ENCODE data around the gene USP24.
"Not testable (repeated sequence)": the region's sequence is repeated elsewhere in the genome, so short reads cannot be mapped to it uniquely, and the experiment has no call there.

USP24 gene

GRCh38 chr1:55230659-55231058, 15.5 kb upstream of the USP24 start:
- in situ Hi-C loops (cut with HindIII; ENCODE audit: low pct_ligation_motif_present, low sequenced_read_pairs) = no loop called here
- H3K27me3 ChIP-seq (replicated peaks) = no peaks in the 10 kb centered on the region
- no peak for TF ChIP-seq CTCF (IDR thresholded peaks at IDR 0.05; ENCODE audit: low read depth, low read length, missing control alignments)
- no peak overlapping the region for H3K27ac ChIP-seq
- no peak overlapping the region for H3K4me3 ChIP-seq (ENCODE audit: low read depth, low read length)
- no peak for DNase-seq
- H3K36me3 ChIP-seq (replicated peaks) = no peaks in the 10 kb centered on the region

- H3K36me3 ChIP-seq (replicated peaks); DNase-seq; in situ Hi-C loops (cut with HindIII; ENCODE audit: low pct_ligation_motif_present, low sequenced_read_pairs); H3K4me3 ChIP-seq (ENCODE audit: low read depth, low read length); H3K27ac ChIP-seq; H3K27me3 ChIP-seq (replicated peaks): not testable (repeated sequence)
These were observed 14.6 kb upstream of the USP24 start for GRCh38 chr1:55229726-55230125.

- no peaks in the 10 kb centered on the region for H3K27me3 ChIP-seq (replicated peaks)
- no peak overlapping the region for H3K4me3 ChIP-seq (ENCODE audit: low read depth, low read length)
- in situ Hi-C loops (cut with HindIII; ENCODE audit: low pct_ligation_motif_present, low sequenced_read_pairs) = no loop called here
- no peak for TF ChIP-seq CTCF (IDR thresholded peaks at IDR 0.05; ENCODE audit: low read depth, low read length, missing control alignments)
- no peaks in the 10 kb centered on the region for H3K36me3 ChIP-seq (replicated peaks)
- no peak for DNase-seq
- no peak overlapping the region for H3K27ac ChIP-seq
These were observed 10.1 kb upstream of the USP24 start for GRCh38 chr1:55225228-55225627.

GRCh38 chr1:55224729-55225128, 9.6 kb upstream of the USP24 start:
- in situ Hi-C loops (cut with HindIII; ENCODE audit: low pct_ligation_motif_present, low sequenced_read_pairs) = no loop called here
- no peaks in the 10 kb centered on the region for H3K36me3 ChIP-seq (replicated peaks)

GRCh38 chr1:55222152-55222551, 7.0 kb upstream of the USP24 start:
- TF ChIP-seq CTCF (IDR thresholded peaks at IDR 0.05; ENCODE audit: low read depth, low read length, missing control alignments) = no peak
- H3K27ac ChIP-seq = no peak overlapping the region
- no peaks in the 10 kb centered on the region for H3K27me3 ChIP-seq (replicated peaks)
- H3K36me3 ChIP-seq (replicated peaks) = no peaks in the 10 kb centered on the region
- no peak overlapping the region for H3K4me3 ChIP-seq (ENCODE audit: low read depth, low read length)
- in situ Hi-C loops (cut with HindIII; ENCODE audit: low pct_ligation_motif_present, low sequenced_read_pairs) = no loop called here
- DNase-seq = no peak

More at GRCh38 chr1:55224729-55225128, 9.6 kb upstream of the USP24 start:
- TF ChIP-seq CTCF (IDR thresholded peaks at IDR 0.05; ENCODE audit: low read depth, low read length, missing control alignments) = no peak
- Histone ChIP-seq H3K27me3 (replicated peaks) (no peaks in the 10 kb centered on the region), H3K27ac (no peak overlapping the region), H3K4me3 (ENCODE audit: low read depth, low read length) (no peak overlapping the region)
- DNase-seq = no peak

- TF ChIP-seq CTCF (IDR thresholded peaks at IDR 0.05; ENCODE audit: low read depth, low read length, missing control alignments) = no peak
- no peak for DNase-seq
- in situ Hi-C loops (cut with HindIII; ENCODE audit: low pct_ligation_motif_present, low sequenced_read_pairs) = no loop called here
- Histone ChIP-seq H3K27me3 (replicated peaks) (no peaks in the 10 kb centered on the region), H3K36me3 (replicated peaks) (no peaks in the 10 kb centered on the region), H3K4me3 (ENCODE audit: low read depth, low read length) (no peak overlapping the region), H3K27ac (no peak overlapping the region)
These were observed 2.2 kb upstream of the USP24 start for GRCh38 chr1:55217226-55217986.

Data from brain microvascular endothelial cell (primary cell).